Measurements from ENCODE around the gene RAB17.
"Not testable (repeated sequence)": the region's sequence is repeated elsewhere in the genome, so short reads cannot be mapped to it uniquely, and the experiment has no call there.

Gene RAB17

GRCh38 chr2:237595829-237596519, 5.4 kb upstream of the RAB17 start:
- not testable (repeated sequence) for H3K9ac ChIP-seq (ENCODE audit: low read length); H3K36me3 ChIP-seq (ENCODE audit: control insufficient read depth, low read depth, low read length); H3K4me3 ChIP-seq (ENCODE audit: low read length); H3K27me3 ChIP-seq (ENCODE audit: control insufficient read depth, insufficient read depth, low read length); H3K27ac ChIP-seq (ENCODE audit: low read length); H3K9me3 ChIP-seq (ENCODE audit: control insufficient read depth, low read depth, low read length)
- peaks cover 27% of the 10 kb centered on the region for H3K4me1 ChIP-seq (ENCODE audit: control insufficient read depth, low read depth, low read length)

GRCh38 chr2:237594514-237594871, 4.0 kb upstream of the RAB17 start:
- peaks cover 33% of the 10 kb centered on the region for H3K4me1 ChIP-seq (ENCODE audit: control insufficient read depth, low read depth, low read length)
- no peaks in the 10 kb centered on the region for H3K9me3 ChIP-seq (ENCODE audit: control insufficient read depth, low read depth, low read length)
- no peak overlapping the region for H3K27ac ChIP-seq (ENCODE audit: low read length)
- H3K27me3 ChIP-seq (ENCODE audit: control insufficient read depth, insufficient read depth, low read length) = no peaks in the 10 kb centered on the region
- no peaks in the 10 kb centered on the region for H3K36me3 ChIP-seq (ENCODE audit: control insufficient read depth, low read depth, low read length)
- peak overlapping the region; percentile 24 for H3K9ac ChIP-seq (ENCODE audit: low read length)
- peak overlapping the region; percentile 11 for H3K4me3 ChIP-seq (ENCODE audit: low read length)

GRCh38 chr2:237593596-237594320, 3.2 kb upstream of the RAB17 start:
- H3K27me3 ChIP-seq (ENCODE audit: control insufficient read depth, insufficient read depth, low read length) = no peaks in the 10 kb centered on the region
- no peak overlapping the region for H3K4me3 ChIP-seq (ENCODE audit: low read length)
- H3K27ac ChIP-seq (ENCODE audit: low read length) = no peak overlapping the region
- H3K36me3 ChIP-seq (ENCODE audit: control insufficient read depth, low read depth, low read length) = no peaks in the 10 kb centered on the region
- H3K9me3 ChIP-seq (ENCODE audit: control insufficient read depth, low read depth, low read length) = no peaks in the 10 kb centered on the region
- H3K4me1 ChIP-seq (ENCODE audit: control insufficient read depth, low read depth, low read length) = peaks cover 33% of the 10 kb centered on the region
- no peak overlapping the region for H3K9ac ChIP-seq (ENCODE audit: low read length)

GRCh38 chr2:237593036-237593435, 2.5 kb upstream of the RAB17 start:
- Histone ChIP-seq H3K9ac (ENCODE audit: low read length) (no peak overlapping the region), H3K4me3 (ENCODE audit: low read length) (no peak overlapping the region), H3K27ac (ENCODE audit: low read length) (no peak overlapping the region), H3K4me1 (ENCODE audit: control insufficient read depth, low read depth, low read length) (peaks cover 33% of the 10 kb centered on the region), H3K9me3 (ENCODE audit: control insufficient read depth, low read depth, low read length) (no peaks in the 10 kb centered on the region), H3K27me3 (ENCODE audit: control insufficient read depth, insufficient read depth, low read length) (no peaks in the 10 kb centered on the region), H3K36me3 (ENCODE audit: control insufficient read depth, low read depth, low read length) (no peaks in the 10 kb centered on the region)

- no peaks in the 10 kb centered on the region for H3K9me3 ChIP-seq (ENCODE audit: control insufficient read depth, low read depth, low read length)
- H3K36me3 ChIP-seq (ENCODE audit: control insufficient read depth, low read depth, low read length) = no peaks in the 10 kb centered on the region
- no peak overlapping the region for H3K4me3 ChIP-seq (ENCODE audit: low read length)
- H3K27me3 ChIP-seq (ENCODE audit: control insufficient read depth, insufficient read depth, low read length) = no peaks in the 10 kb centered on the region
- no peak overlapping the region for H3K27ac ChIP-seq (ENCODE audit: low read length)
- no peak overlapping the region for H3K9ac ChIP-seq (ENCODE audit: low read length)
- peaks cover 33% of the 10 kb centered on the region for H3K4me1 ChIP-seq (ENCODE audit: control insufficient read depth, low read depth, low read length)
Observed at GRCh38 chr2:237592425-237592980, 2.0 kb upstream of the RAB17 start.

- no peak overlapping the region for H3K9ac ChIP-seq (ENCODE audit: low read length)
- H3K27me3 ChIP-seq (ENCODE audit: control insufficient read depth, insufficient read depth, low read length) = no peaks in the 10 kb centered on the region
- H3K9me3 ChIP-seq (ENCODE audit: control insufficient read depth, low read depth, low read length) = no peaks in the 10 kb centered on the region
- H3K4me3 ChIP-seq (ENCODE audit: low read length) = no peak overlapping the region
- peaks cover 36% of the 10 kb centered on the region for H3K4me1 ChIP-seq (ENCODE audit: control insufficient read depth, low read depth, low read length)
- H3K27ac ChIP-seq (ENCODE audit: low read length) = no peak overlapping the region
- no peaks in the 10 kb centered on the region for H3K36me3 ChIP-seq (ENCODE audit: control insufficient read depth, low read depth, low read length)
Observed at GRCh38 chr2:237591141-237591881, 777 bp upstream of the RAB17 start.

- Histone ChIP-seq H3K9me3 (ENCODE audit: control insufficient read depth, low read depth, low read length) (no peaks in the 10 kb centered on the region), H3K27me3 (ENCODE audit: control insufficient read depth, insufficient read depth, low read length) (no peaks in the 10 kb centered on the region), H3K9ac (ENCODE audit: low read length) (no peak overlapping the region), H3K4me1 (ENCODE audit: control insufficient read depth, low read depth, low read length) (peaks cover 16% of the 10 kb centered on the region), H3K27ac (ENCODE audit: low read length) (no peak overlapping the region), H3K36me3 (ENCODE audit: control insufficient read depth, low read depth, low read length) (no peaks in the 10 kb centered on the region), H3K4me3 (ENCODE audit: low read length) (no peak overlapping the region)
Observed at GRCh38 chr2:237588044-237588696, 2.4 kb downstream of the RAB17 start.

- Histone ChIP-seq H3K27ac (ENCODE audit: low read length) (no peak overlapping the region), H3K4me3 (ENCODE audit: low read length) (no peak overlapping the region), H3K4me1 (ENCODE audit: control insufficient read depth, low read depth, low read length) (peaks cover 13% of the 10 kb centered on the region), H3K36me3 (ENCODE audit: control insufficient read depth, low read depth, low read length) (no peaks in the 10 kb centered on the region), H3K9me3 (ENCODE audit: control insufficient read depth, low read depth, low read length) (no peaks in the 10 kb centered on the region), H3K27me3 (ENCODE audit: control insufficient read depth, insufficient read depth, low read length) (no peaks in the 10 kb centered on the region), H3K9ac (ENCODE audit: low read length) (no peak overlapping the region)
Observed at GRCh38 chr2:237585590-237586221, 4.8 kb downstream of the RAB17 start.

- no peak overlapping the region for H3K9ac ChIP-seq (ENCODE audit: low read length)
- H3K4me3 ChIP-seq (ENCODE audit: low read length) = no peak overlapping the region
- no peaks in the 10 kb centered on the region for H3K36me3 ChIP-seq (ENCODE audit: control insufficient read depth, low read depth, low read length)
- no peak overlapping the region for H3K27ac ChIP-seq (ENCODE audit: low read length)
- peaks cover 10% of the 10 kb centered on the region for H3K4me1 ChIP-seq (ENCODE audit: control insufficient read depth, low read depth, low read length)
- H3K9me3 ChIP-seq (ENCODE audit: control insufficient read depth, low read depth, low read length) = no peaks in the 10 kb centered on the region
- H3K27me3 ChIP-seq (ENCODE audit: control insufficient read depth, insufficient read depth, low read length) = no peaks in the 10 kb centered on the region
Observed at GRCh38 chr2:237583385-237584295, 6.9 kb downstream of the RAB17 start.
